Chondrocyte (in vitro differentiated cells): ENCODE measurements around the gene APMAP. TPM values are rescaled to one million over a fixed set of nuclear protein-coding genes. Genes with fewer than 3 reads are reported as not detected.

Experiments used
- DNase-seq: peaks from one replicate; pipeline ENCODE4 v3.0.0; 2021; ENCODE audit warnings: mixed read lengths, low spot score
- H3K27ac Mint-ChIP-seq: one replicate; pipeline ENCODE4 v1.8.0; 2021; ENCODE audit warnings: mild to moderate bottlenecking, moderate library complexity, mixed read lengths; ENCODE audit not compliant: unreplicated experiment
- H3K27me3 Mint-ChIP-seq: 2 replicates; pipeline ENCODE4 v1.8.0; 2021; ENCODE audit warnings: low read depth, mixed read lengths
- H3K36me3 Mint-ChIP-seq: 2 replicates; pipeline ENCODE4 v1.8.0; 2021; ENCODE audit warnings: low read depth, mixed read lengths
- H3K4me1 Mint-ChIP-seq: 2 replicates; pipeline ENCODE4 v1.8.0; 2021; ENCODE audit warnings: low read depth, mild to moderate bottlenecking, mixed read lengths
- H3K4me3 Mint-ChIP-seq: one replicate; pipeline ENCODE4 v1.8.0; 2021; ENCODE audit warnings: mild to moderate bottlenecking, moderate library complexity, mixed read lengths; ENCODE audit not compliant: unreplicated experiment
- H3K9me3 Mint-ChIP-seq: 2 replicates; pipeline ENCODE4 v1.8.0; 2021; ENCODE audit warnings: low read depth, mixed read lengths
- CTCF ChIP-seq: fragments of 200-600 bp; sonication (generic); IDR thresholded peaks from 2 replicates; pipeline ENCODE4 v1.5.0; 2021; ENCODE audit warnings: antibody characterized with exemption, mild to moderate bottlenecking, moderate library complexity
- total RNA-seq: library from RNA; stranded (reverse); gene quantifications from 3 replicates; pipeline ENCODE4 v1.2.1, GENCODE V29; 2021

The APMAP gene
- total RNA-seq, 1 donor from 2014 or later: 82.2 TPM

- Mint-ChIP-seq H3K27me3 (no peaks in the 10 kb centered on the region), H3K4me3 (no peak overlapping the region)
- TF ChIP-seq CTCF: no peak
Measured at GRCh38 chr20:24984961-24985640, 7.5 kb downstream of the APMAP start.

GRCh38 chr20:24983896-24984295 is 8.7 kb downstream of the APMAP start:
- no peak overlapping the region for H3K27ac Mint-ChIP-seq

More at GRCh38 chr20:24984961-24985640, 7.5 kb downstream of the APMAP start:
- no peak for DNase-seq
- peaks cover 2% of the 10 kb centered on the region for H3K4me1 Mint-ChIP-seq
- peaks cover 1% of the 10 kb centered on the region for H3K9me3 Mint-ChIP-seq
- H3K36me3 Mint-ChIP-seq: peaks cover 15% of the 10 kb centered on the region
- no peak overlapping the region for H3K27ac Mint-ChIP-seq

GRCh38 chr20:24981790-24982189 is 10.8 kb downstream of the APMAP start:
- no peak overlapping the region for H3K27ac Mint-ChIP-seq
- H3K36me3 Mint-ChIP-seq: peaks cover 37% of the 10 kb centered on the region
- TF ChIP-seq CTCF: no peak
- H3K27me3 Mint-ChIP-seq: no peaks in the 10 kb centered on the region
- no peaks in the 10 kb centered on the region for H3K4me1 Mint-ChIP-seq
- no peak for DNase-seq
- no peak overlapping the region for H3K4me3 Mint-ChIP-seq
- H3K9me3 Mint-ChIP-seq: peaks cover 9% of the 10 kb centered on the region

More at GRCh38 chr20:24983896-24984295, 8.7 kb downstream of the APMAP start:
- H3K4me1 Mint-ChIP-seq: no peaks in the 10 kb centered on the region
- peaks cover 24% of the 10 kb centered on the region for H3K36me3 Mint-ChIP-seq
- peaks cover 7% of the 10 kb centered on the region for H3K9me3 Mint-ChIP-seq
- no peak for DNase-seq
- no peak overlapping the region for H3K4me3 Mint-ChIP-seq
- no peaks in the 10 kb centered on the region for H3K27me3 Mint-ChIP-seq
- no peak for TF ChIP-seq CTCF

- no peak overlapping the region for H3K4me3 Mint-ChIP-seq
Measured at GRCh38 chr20:24981282-24981681, 11.3 kb downstream of the APMAP start.

More at GRCh38 chr20:24981282-24981681, 11.3 kb downstream of the APMAP start:
- Mint-ChIP-seq H3K27ac (no peak overlapping the region), H3K36me3 (peaks cover 42% of the 10 kb centered on the region), H3K27me3 (no peaks in the 10 kb centered on the region), H3K4me1 (no peaks in the 10 kb centered on the region), H3K9me3 (peaks cover 14% of the 10 kb centered on the region)
- TF ChIP-seq CTCF: no peak
- no peak for DNase-seq
